Esophagus (tissue), 2 donors: ENCODE measurements around the gene ACSM6. TPM values are rescaled to one million over a fixed set of nuclear protein-coding genes. Genes with fewer than 3 reads are reported as not detected.
A peak's percentile ranks its signal among the peaks of the same experiment; 100 is the strongest.
"Not testable (repeated sequence)": the region's sequence is repeated elsewhere in the genome, so short reads cannot be mapped to it uniquely, and the experiment has no call there.

Experiments
- H3K27ac ChIP-seq, 2 donors: one replicate each; pipeline ENCODE4 v1.5.1; 2013; ENCODE audit warnings: low read depth in 2 of 2, mild to moderate bottlenecking in 2 of 2, inconsistent platforms in 1 of 2, low read length in 1 of 2, moderate library complexity in 1 of 2
- H3K27me3 ChIP-seq, 2 donors: one replicate each; pipeline ENCODE4 v1.6.1; 2013; ENCODE audit warnings: low read length in 2 of 2, control low read depth in 1 of 2, mild to moderate bottlenecking in 1 of 2; ENCODE audit not compliant: insufficient read depth in 2 of 2, control insufficient read depth in 1 of 2
- H3K36me3 ChIP-seq, 2 donors: one replicate each; pipeline ENCODE4 v1.6.1; 2013; ENCODE audit warnings: low read length in 1 of 2; ENCODE audit not compliant: control insufficient read depth in 2 of 2, insufficient read depth in 2 of 2
- H3K4me1 ChIP-seq, 2 donors: one replicate each; pipeline ENCODE4 v1.6.1; 2013; ENCODE audit warnings: low read length in 1 of 2; ENCODE audit not compliant: control insufficient read depth in 2 of 2, insufficient read depth in 2 of 2
- H3K4me3 ChIP-seq, 2 donors: one replicate each; pipeline ENCODE4 v1.5.1; 2013; ENCODE audit warnings: low read length in 2 of 2, mild to moderate bottlenecking in 2 of 2, low read depth in 1 of 2, moderate library complexity in 1 of 2
- H3K9me3 ChIP-seq, 2 donors: one replicate each; pipeline ENCODE4 v1.6.1; 2013; ENCODE audit warnings: mild to moderate bottlenecking in 2 of 2, low read depth in 1 of 2, low read length in 1 of 2, moderate library complexity in 1 of 2; ENCODE audit not compliant: control insufficient read depth in 2 of 2, insufficient read depth in 1 of 2
- WGBS, 2 donors: extraction: QIAGEN DNeasy Blood & Tissue Kit; methylation state at CpG; one replicate each; pipeline ENCODE4 v1.1.7; 2013; 5-methylcytosine and 5-hydroxymethylcytosine counted together
- polyA plus RNA-seq, 2 donors: library from polyadenylated mRNA; stranded (reverse); fragments of 200-250 nt; gene quantifications; one replicate each; pipeline ENCODE4 v1.2.3, GENCODE V29; 2013
- donor health status: healthy with polysubstance abuse.
- donor health status: Bipolar disorder and iron deficiency.

Gene ACSM6
- polyA plus RNA-seq, 2 donors, result not detected

- H3K4me1 ChIP-seq, H3K36me3 ChIP-seq, H3K27me3 ChIP-seq, H3K9me3 ChIP-seq, H3K27ac ChIP-seq: not testable (repeated sequence)
- H3K4me3 ChIP-seq, result peak overlapping the region; percentile 40 to 44
- WGBS, 2 donors, result 32 to 50% methylated on average over 30 to 36 of the region's 36 CpGs
Measured at GRCh38 chr10:95230677-95231586, 36.9 kb downstream of the ACSM6 start.

- Histone ChIP-seq H3K4me3 (no peak overlapping the region), H3K9me3 (no peaks in the 10 kb centered on the region), H3K36me3 (peaks cover 2 to 19% of the 10 kb centered on the region in 2 donors), H3K27ac (no peak overlapping the region), H3K27me3 (no peaks in the 10 kb centered on the region), H3K4me1 (peaks cover 0 to 2% of the 10 kb centered on the region in 2 donors)
- WGBS, 2 donors, result 85 to 86% methylated on average over 2 of the region's 2 CpGs
Measured at GRCh38 chr10:95233377-95234034, 39.5 kb downstream of the ACSM6 start.

- Histone ChIP-seq H3K27me3 (no peaks in the 10 kb centered on the region), H3K27ac (no peak overlapping the region), H3K4me3 (no peak overlapping the region), H3K9me3 (no peaks in the 10 kb centered on the region), H3K4me1 (peaks cover 0 to 2% of the 10 kb centered on the region in 2 donors), H3K36me3 (peaks cover 2 to 19% of the 10 kb centered on the region in 2 donors)
- 82% methylated on average over 5 of the region's 5 CpGs for WGBS, 2 donors
Measured at GRCh38 chr10:95234951-95235350, 40.9 kb downstream of the ACSM6 start.

- H3K27me3 ChIP-seq, result no peaks in the 10 kb centered on the region
- 55 to 59% methylated on average over 3 of the region's 3 CpGs for WGBS, 2 donors
- peaks cover 4 to 19% of the 10 kb centered on the region in 2 donors for H3K36me3 ChIP-seq
- H3K4me1 ChIP-seq, result peaks cover 0 to 2% of the 10 kb centered on the region in 2 donors
- H3K27ac ChIP-seq, result no peak overlapping the region
- H3K9me3 ChIP-seq, result no peaks in the 10 kb centered on the region
- H3K4me3 ChIP-seq, result no peak overlapping the region
Measured at GRCh38 chr10:95235676-95236067, 41.6 kb downstream of the ACSM6 start.

- H3K27me3 ChIP-seq, result no peaks in the 10 kb centered on the region
- 47 to 56% methylated on average over 6 of the region's 6 CpGs for WGBS, 2 donors
- H3K9me3 ChIP-seq, result no peaks in the 10 kb centered on the region
- H3K36me3 ChIP-seq, result peaks cover 10 to 21% of the 10 kb centered on the region in 2 donors
- no peak overlapping the region for H3K4me3 ChIP-seq
- H3K27ac ChIP-seq, result no peak overlapping the region
- H3K4me1 ChIP-seq, result no peaks in the 10 kb centered on the region
Measured at GRCh38 chr10:95236068-95236903, 42.2 kb downstream of the ACSM6 start.

GRCh38 chr10:95237376-95238170 lies 43.5 kb downstream of the ACSM6 start:
- Histone ChIP-seq H3K27me3 (no peaks in the 10 kb centered on the region), H3K4me1 (no peaks in the 10 kb centered on the region), H3K4me3 (no peak overlapping the region), H3K9me3 (no peaks in the 10 kb centered on the region), H3K27ac (no peak overlapping the region), H3K36me3 (peaks cover 12 to 28% of the 10 kb centered on the region in 2 donors)
- 84 to 85% methylated on average over 12 of the region's 12 CpGs for WGBS, 2 donors

- H3K4me1 ChIP-seq, H3K27ac ChIP-seq, H3K4me3 ChIP-seq, H3K9me3 ChIP-seq, H3K27me3 ChIP-seq: not testable (repeated sequence)
- 96% methylated on average over 3 of the region's 3 CpGs for WGBS, 2 donors
- peaks cover 12 to 22% of the 10 kb centered on the region in 2 donors for H3K36me3 ChIP-seq
Measured at GRCh38 chr10:95240096-95240495, 46.1 kb downstream of the ACSM6 start.

- no peaks in the 10 kb centered on the region for H3K27me3 ChIP-seq
- no peak overlapping the region for H3K27ac ChIP-seq
- no peaks in the 10 kb centered on the region for H3K9me3 ChIP-seq
- H3K4me3 ChIP-seq, result no peak overlapping the region
- H3K36me3 ChIP-seq, result peaks cover 12 to 29% of the 10 kb centered on the region in 2 donors
- no peaks in the 10 kb centered on the region for H3K4me1 ChIP-seq
- WGBS, 2 donors, result 92 to 96% methylated on average over 6 of the region's 6 CpGs
Measured at GRCh38 chr10:95240811-95241210, 46.8 kb downstream of the ACSM6 start.

- Histone ChIP-seq H3K4me3 (no peak overlapping the region), H3K4me1 (no peaks in the 10 kb centered on the region), H3K36me3 (peaks cover 12 to 32% of the 10 kb centered on the region in 2 donors), H3K27ac (no peak overlapping the region), H3K27me3 (no peaks in the 10 kb centered on the region), H3K9me3 (no peaks in the 10 kb centered on the region)
- WGBS, 2 donors, result 67 to 79% methylated on average over 4 of the region's 4 CpGs
Measured at GRCh38 chr10:95241533-95241932, 47.5 kb downstream of the ACSM6 start.
